Measurements from ENCODE around the gene SLC1A5. TPM values are rescaled to one million over a fixed set of nuclear protein-coding genes. Genes with fewer than 3 reads are reported as not detected.

Gene SLC1A5
- total RNA-seq, 1 experiment from 2014 or later, result 58.7 TPM

GRCh38 chr19:46742926-46743480, 45.4 kb downstream of the SLC1A5 start:
- no peak for DNase-seq (ENCODE audit: low spot score)

- DNase-seq (ENCODE audit: low spot score), result no peak
Observed at GRCh38 chr19:46741447-46741846, 46.9 kb downstream of the SLC1A5 start.

GRCh38 chr19:46739290-46739771, 49.1 kb downstream of the SLC1A5 start:
- no peak for DNase-seq (ENCODE audit: low spot score)

- DNase-seq (ENCODE audit: low spot score), result no peak
Observed at GRCh38 chr19:46737761-46738171, 50.6 kb downstream of the SLC1A5 start.

- no peak for DNase-seq (ENCODE audit: low spot score)
Observed at GRCh38 chr19:46737298-46737654, 51.1 kb downstream of the SLC1A5 start.

- no peak for DNase-seq (ENCODE audit: low spot score)
Observed at GRCh38 chr19:46736531-46737297, 51.7 kb downstream of the SLC1A5 start.

- DNase-seq (ENCODE audit: low spot score), result no peak
Observed at GRCh38 chr19:46733690-46734292, 54.6 kb downstream of the SLC1A5 start.

- DNase-seq (ENCODE audit: low spot score), result peak; percentile 49
Observed at GRCh38 chr19:46732966-46733689, 55.3 kb downstream of the SLC1A5 start.

- DNase-seq (ENCODE audit: low spot score), result no peak
Observed at GRCh38 chr19:46732172-46732938, 56.0 kb downstream of the SLC1A5 start.

- DNase-seq (ENCODE audit: low spot score), result no peak
Observed at GRCh38 chr19:46731584-46731983, 56.8 kb downstream of the SLC1A5 start.

GRCh38 chr19:46731007-46731501, 57.3 kb downstream of the SLC1A5 start:
- DNase-seq (ENCODE audit: low spot score), result peak; percentile 90

GRCh38 chr19:46730595-46730994, 57.8 kb downstream of the SLC1A5 start:
- DNase-seq (ENCODE audit: low spot score), result no peak

- DNase-seq (ENCODE audit: low spot score), result no peak
Observed at GRCh38 chr19:46730187-46730586, 58.2 kb downstream of the SLC1A5 start.

- DNase-seq (ENCODE audit: low spot score), result no peak
Observed at GRCh38 chr19:46729696-46730095, 58.7 kb downstream of the SLC1A5 start.

GRCh38 chr19:46728693-46729339, 59.6 kb downstream of the SLC1A5 start:
- no peak for DNase-seq (ENCODE audit: low spot score)

- DNase-seq (ENCODE audit: low spot score), result no peak
Observed at GRCh38 chr19:46728208-46728607, 60.2 kb downstream of the SLC1A5 start.

GRCh38 chr19:46727757-46728156, 60.6 kb downstream of the SLC1A5 start:
- no peak for DNase-seq (ENCODE audit: low spot score)

- no peak for DNase-seq (ENCODE audit: low spot score)
Observed at GRCh38 chr19:46726971-46727501, 61.4 kb downstream of the SLC1A5 start.

GRCh38 chr19:46726551-46726950, 61.8 kb downstream of the SLC1A5 start:
- DNase-seq (ENCODE audit: low spot score), result no peak

GRCh38 chr19:46725859-46726393, 62.5 kb downstream of the SLC1A5 start:
- no peak for DNase-seq (ENCODE audit: low spot score)
